ENCODE results near the gene HIVEP3. TPM values are rescaled to one million over a fixed set of nuclear protein-coding genes. Genes with fewer than 3 reads are reported as not detected.

The HIVEP3 gene
- total RNA-seq, 1 donor, result 1.8 TPM

DNA sequence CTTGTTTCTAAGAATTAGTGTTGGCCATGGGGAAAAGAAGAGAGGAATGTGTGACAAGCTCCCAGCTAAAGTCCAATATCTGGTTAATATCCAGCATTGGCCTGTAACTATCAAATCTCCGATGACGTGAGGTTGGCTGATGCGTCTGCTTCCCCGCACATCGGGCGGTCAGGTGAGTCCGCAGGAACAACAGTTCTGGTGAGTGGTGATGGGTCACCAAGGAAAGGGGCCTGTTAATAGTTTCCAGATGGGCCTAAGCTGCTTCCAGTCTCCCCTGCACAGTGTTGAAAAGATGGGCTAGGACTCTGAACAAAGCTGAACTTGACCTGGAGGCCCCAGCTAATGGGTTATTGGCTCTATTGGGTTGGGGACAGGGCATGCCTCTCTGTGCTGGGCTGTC, 241.1 kb downstream of the HIVEP3 start:
- Histone ChIP-seq H4K20me1 (ENCODE audit: insufficient read depth, low read length) (no peaks in the 10 kb centered on the region), H3K27ac (ENCODE audit: low read depth, low read length) (peak overlapping the region; percentile 49), H3K27me3 (ENCODE audit: insufficient read depth, low read length) (no peaks in the 10 kb centered on the region), H3K79me2 (ENCODE audit: insufficient read depth, low read length) (no peaks in the 10 kb centered on the region), H3K4me1 (ENCODE audit: insufficient read depth, low read length) (peaks cover 40% of the 10 kb centered on the region), H3K4me3 (ENCODE audit: insufficient read depth, low read length) (no peak overlapping the region), H3K4me2 (ENCODE audit: insufficient read depth, low read length) (no peak overlapping the region), H2AFZ (ENCODE audit: low read length) (peak overlapping the region; percentile 73), H3K9me3 (ENCODE audit: low read depth, low read length) (no peaks in the 10 kb centered on the region), H3K36me3 (ENCODE audit: insufficient read depth, low read length) (no peaks in the 10 kb centered on the region)
- DNase-seq (ENCODE audit: insufficient read length, low spot score, missing footprints), result no peak
- TF ChIP-seq, protein P1, sequence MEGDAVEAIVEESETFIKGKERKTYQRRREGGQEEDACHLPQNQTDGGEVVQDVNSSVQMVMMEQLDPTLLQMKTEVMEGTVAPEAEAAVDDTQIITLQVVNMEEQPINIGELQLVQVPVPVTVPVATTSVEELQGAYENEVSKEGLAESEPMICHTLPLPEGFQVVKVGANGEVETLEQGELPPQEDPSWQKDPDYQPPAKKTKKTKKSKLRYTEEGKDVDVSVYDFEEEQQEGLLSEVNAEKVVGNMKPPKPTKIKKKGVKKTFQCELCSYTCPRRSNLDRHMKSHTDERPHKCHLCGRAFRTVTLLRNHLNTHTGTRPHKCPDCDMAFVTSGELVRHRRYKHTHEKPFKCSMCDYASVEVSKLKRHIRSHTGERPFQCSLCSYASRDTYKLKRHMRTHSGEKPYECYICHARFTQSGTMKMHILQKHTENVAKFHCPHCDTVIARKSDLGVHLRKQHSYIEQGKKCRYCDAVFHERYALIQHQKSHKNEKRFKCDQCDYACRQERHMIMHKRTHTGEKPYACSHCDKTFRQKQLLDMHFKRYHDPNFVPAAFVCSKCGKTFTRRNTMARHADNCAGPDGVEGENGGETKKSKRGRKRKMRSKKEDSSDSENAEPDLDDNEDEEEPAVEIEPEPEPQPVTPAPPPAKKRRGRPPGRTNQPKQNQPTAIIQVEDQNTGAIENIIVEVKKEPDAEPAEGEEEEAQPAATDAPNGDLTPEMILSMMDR (IDR thresholded peaks at IDR 0.05; ENCODE audit: extremely low read depth, low read depth, low read length), result no peak

DNA sequence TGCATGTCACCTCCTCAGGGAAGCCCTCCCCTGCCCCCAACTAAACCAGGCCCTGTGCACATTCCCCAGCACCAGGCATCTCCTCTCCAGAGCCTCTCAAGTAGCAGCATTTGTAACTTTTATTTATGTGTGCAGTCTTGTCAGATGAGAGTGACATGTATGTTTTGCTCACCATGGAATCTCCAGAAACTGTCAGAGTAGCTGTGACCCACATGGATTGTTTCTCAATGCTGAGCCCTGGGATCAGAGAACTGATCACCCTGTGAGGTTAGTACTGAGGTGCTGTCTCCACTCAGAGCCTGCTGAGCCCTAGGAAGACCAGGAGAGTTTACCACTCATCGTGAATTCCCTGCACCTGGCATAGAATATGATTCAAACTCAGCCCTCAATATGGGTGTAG, 243.3 kb downstream of the HIVEP3 start:
- H3K27me3 ChIP-seq (ENCODE audit: insufficient read depth, low read length), result no peaks in the 10 kb centered on the region
- H3K79me2 ChIP-seq (ENCODE audit: insufficient read depth, low read length), result no peaks in the 10 kb centered on the region
- no peaks in the 10 kb centered on the region for H3K9me3 ChIP-seq (ENCODE audit: low read depth, low read length)
- TF ChIP-seq, protein P1 (IDR thresholded peaks at IDR 0.05; ENCODE audit: extremely low read depth, low read depth, low read length), result no peak
- peaks cover 46% of the 10 kb centered on the region for H3K4me1 ChIP-seq (ENCODE audit: insufficient read depth, low read length)
- no peak for DNase-seq (ENCODE audit: insufficient read length, low spot score, missing footprints)
- H3K4me2 ChIP-seq (ENCODE audit: insufficient read depth, low read length), result no peak overlapping the region
- H4K20me1 ChIP-seq (ENCODE audit: insufficient read depth, low read length), result no peaks in the 10 kb centered on the region
- no peak overlapping the region for H2AFZ ChIP-seq (ENCODE audit: low read length)
- no peak overlapping the region for H3K27ac ChIP-seq (ENCODE audit: low read depth, low read length)
- H3K4me3 ChIP-seq (ENCODE audit: insufficient read depth, low read length), result no peak overlapping the region
- H3K36me3 ChIP-seq (ENCODE audit: insufficient read depth, low read length), result no peaks in the 10 kb centered on the region

DNA sequence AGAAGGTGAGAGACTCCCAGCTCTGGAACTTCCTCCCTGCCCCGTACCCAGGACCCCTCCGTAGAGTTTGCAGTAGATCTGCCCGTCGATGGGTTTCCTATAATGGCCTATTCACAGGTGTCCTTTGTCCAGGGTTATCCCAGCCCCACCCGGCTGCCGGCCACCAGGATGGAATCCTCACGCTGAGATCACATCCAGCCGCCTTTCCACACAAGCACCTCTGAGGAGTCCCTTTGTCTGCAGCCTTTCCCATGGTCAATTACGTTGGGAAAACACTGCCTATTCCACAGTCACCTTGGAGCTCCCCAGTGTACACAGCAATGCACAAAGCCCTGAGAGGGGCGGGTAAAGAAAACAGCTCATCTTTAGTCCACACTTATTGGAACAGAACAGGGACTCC, 244.2 kb downstream of the HIVEP3 start:
- Histone ChIP-seq H4K20me1 (ENCODE audit: insufficient read depth, low read length) (no peaks in the 10 kb centered on the region), H3K4me1 (ENCODE audit: insufficient read depth, low read length) (peaks cover 51% of the 10 kb centered on the region), H3K27ac (ENCODE audit: low read depth, low read length) (no peak overlapping the region), H3K27me3 (ENCODE audit: insufficient read depth, low read length) (no peaks in the 10 kb centered on the region), H3K79me2 (ENCODE audit: insufficient read depth, low read length) (no peaks in the 10 kb centered on the region), H3K4me2 (ENCODE audit: insufficient read depth, low read length) (no peak overlapping the region), H3K4me3 (ENCODE audit: insufficient read depth, low read length) (no peak overlapping the region), H3K9me3 (ENCODE audit: low read depth, low read length) (no peaks in the 10 kb centered on the region), H2AFZ (ENCODE audit: low read length) (no peak overlapping the region), H3K36me3 (ENCODE audit: insufficient read depth, low read length) (no peaks in the 10 kb centered on the region)
- TF ChIP-seq, protein P1 (IDR thresholded peaks at IDR 0.05; ENCODE audit: extremely low read depth, low read depth, low read length), result no peak
- DNase-seq (ENCODE audit: insufficient read length, low spot score, missing footprints), result no peak

DNA sequence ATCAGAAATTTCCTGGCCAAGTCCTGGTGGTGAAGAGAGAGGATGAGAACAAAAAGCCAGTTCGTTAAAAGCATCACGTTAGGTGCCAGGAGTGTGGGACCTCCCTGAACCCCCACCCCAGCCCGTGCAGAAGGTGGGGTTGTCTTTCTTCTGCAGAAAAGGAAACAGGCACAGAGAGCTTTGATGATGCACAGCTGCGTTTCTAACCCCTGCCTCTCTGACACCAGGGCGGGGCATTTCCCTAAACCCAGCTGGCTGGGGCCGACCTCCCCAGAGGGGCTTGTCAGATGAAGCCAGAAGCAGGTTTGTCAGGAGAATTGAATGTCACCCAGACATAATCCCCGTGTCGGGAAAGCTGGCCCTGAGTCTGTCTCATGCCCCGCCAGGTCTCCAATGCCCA, 244.9 kb downstream of the HIVEP3 start:
- no peaks in the 10 kb centered on the region for H3K9me3 ChIP-seq (ENCODE audit: low read depth, low read length)
- H3K4me2 ChIP-seq (ENCODE audit: insufficient read depth, low read length), result no peak overlapping the region
- H3K27me3 ChIP-seq (ENCODE audit: insufficient read depth, low read length), result no peaks in the 10 kb centered on the region
- H2AFZ ChIP-seq (ENCODE audit: low read length), result no peak overlapping the region
- no peaks in the 10 kb centered on the region for H3K36me3 ChIP-seq (ENCODE audit: insufficient read depth, low read length)
- DNase-seq (ENCODE audit: insufficient read length, low spot score, missing footprints), result no peak
- H3K4me3 ChIP-seq (ENCODE audit: insufficient read depth, low read length), result no peak overlapping the region
- TF ChIP-seq, protein P1 (IDR thresholded peaks at IDR 0.05; ENCODE audit: extremely low read depth, low read depth, low read length), result no peak
- peak overlapping the region; percentile 60 for H3K27ac ChIP-seq (ENCODE audit: low read depth, low read length)
- no peaks in the 10 kb centered on the region for H4K20me1 ChIP-seq (ENCODE audit: insufficient read depth, low read length)
- no peaks in the 10 kb centered on the region for H3K79me2 ChIP-seq (ENCODE audit: insufficient read depth, low read length)
- H3K4me1 ChIP-seq (ENCODE audit: insufficient read depth, low read length), result peaks cover 49% of the 10 kb centered on the region

Measured in osteoblast (primary cell).